ENCODE measurements around the gene KDM5A. TPM values are rescaled to one million over a fixed set of nuclear protein-coding genes. Genes with fewer than 3 reads are reported as not detected.

KDM5A gene
- total and polyA plus RNA-seq, 10 of the 15 experiments (the other 5 are each of a cell fraction or from before 2014, with no cell fraction given) = 9.0 to 59.9 (median 27.7) TPM

DNA sequence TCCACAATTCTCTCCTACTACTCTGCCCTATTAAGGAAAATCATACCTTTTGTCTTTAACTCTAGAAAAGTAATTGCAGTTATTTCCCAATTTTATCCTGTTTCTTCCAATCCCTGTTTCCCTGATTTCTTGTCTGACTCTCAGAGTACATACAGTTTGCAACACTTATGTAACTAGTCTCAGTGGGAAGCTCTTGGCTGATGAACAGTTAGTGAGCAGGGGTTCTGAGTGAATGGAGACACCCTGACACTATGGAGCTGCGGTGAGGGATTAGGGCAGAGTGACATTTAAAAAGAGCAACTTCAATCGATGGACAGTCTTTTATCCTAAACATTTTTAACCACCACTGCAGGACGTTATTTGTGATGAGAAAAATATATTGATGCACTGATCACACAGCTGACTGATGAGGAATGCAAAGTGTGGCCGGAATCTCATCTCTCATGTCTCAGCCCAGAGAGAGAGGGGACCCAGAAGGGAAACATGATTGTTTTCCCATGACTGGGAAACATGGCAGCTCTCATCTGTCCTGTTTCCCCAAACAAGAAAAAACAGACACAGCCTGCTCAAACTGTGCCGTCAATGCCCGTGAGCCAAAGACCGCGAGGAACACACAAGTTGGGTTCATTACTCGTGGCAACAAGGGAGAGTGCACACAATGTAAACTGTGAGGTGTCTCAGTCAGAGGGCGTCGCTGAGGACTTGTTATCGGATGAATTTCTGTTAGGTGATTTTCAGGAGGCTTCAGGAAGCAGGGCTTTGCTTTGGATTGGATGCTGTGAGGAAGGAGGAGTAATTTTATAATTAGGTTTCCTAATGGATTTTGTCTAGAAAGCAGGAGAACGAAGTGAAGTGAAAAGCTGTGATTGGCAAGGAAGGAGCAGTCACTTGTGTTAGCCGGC lies 121.3 kb downstream of the KDM5A start:
- Histone ChIP-seq H3K4me1 (ENCODE audit: control insufficient read depth, insufficient read depth, low read length) (no peaks in the 10 kb centered on the region), H3K4me3 (no peak overlapping the region), H4K20me1 (ENCODE audit: control insufficient read depth, insufficient read depth) (no peaks in the 10 kb centered on the region), H3K36me3 (ENCODE audit: control insufficient read depth in 2 of 2, insufficient read depth in 2 of 2, low read length in 1 of 2) (no peaks in the 10 kb centered on the region), H3K79me2 (ENCODE audit: control insufficient read depth, insufficient read depth, low read length) (no peaks in the 10 kb centered on the region), H3K9me3 (replicated peaks; ENCODE audit: control insufficient read depth, insufficient read depth, low read length) (no peaks in the 10 kb centered on the region), H2AFZ (ENCODE audit: control insufficient read depth, low read depth, low read length) (no peak overlapping the region), H3K27ac (ENCODE audit: control insufficient read depth, insufficient read depth) (no peak overlapping the region), H3K27me3 (replicated peaks in 1 of 2; ENCODE audit: control insufficient read depth in 2 of 2, insufficient read depth in 2 of 2, low read length in 1 of 2) (no peaks in the 10 kb centered on the region), H3K9ac (ENCODE audit: control insufficient read depth, insufficient read depth, low read length) (no peak overlapping the region), H3K4me2 (ENCODE audit: control insufficient read depth, insufficient read depth) (no peak overlapping the region)
- no TSS peak for BruUV-seq (replicated peaks)
- ChIA-PET POLR2A (no interaction called here), SMC1A (ENCODE audit: uncharacterized antibody, unreplicated experiment) (no interaction called here), RAD21 (ENCODE audit: unreplicated experiment) (no interaction called here), CTCF (interaction anchor here (0.9 kb wide), 1 partner anchor 14 kb away, joined by 3 read pairs; no protein-coding TSS in a partner anchor)
- intact Hi-C loops (cut with micrococcal nuclease; ENCODE audit: unreplicated experiment) (loop anchor here (1.0 kb wide), 1 partner anchor 8 kb away; no protein-coding TSS in a partner anchor), in situ Hi-C loops (cut with MboI) (no loop called here)
- FAIRE-seq (no peak), DNase-seq (ENCODE audit: low read depth, low spot score) (no peak), ATAC-seq (no peak)
- WGBS (ENCODE audit: insufficient coverage, insufficient replicate concordance, low lambda C conversion rate, missing lambda C conversion rate) = 75% methylated on average over 14 of the region's 14 CpGs
- TF ChIP-seq, protein P1, sequence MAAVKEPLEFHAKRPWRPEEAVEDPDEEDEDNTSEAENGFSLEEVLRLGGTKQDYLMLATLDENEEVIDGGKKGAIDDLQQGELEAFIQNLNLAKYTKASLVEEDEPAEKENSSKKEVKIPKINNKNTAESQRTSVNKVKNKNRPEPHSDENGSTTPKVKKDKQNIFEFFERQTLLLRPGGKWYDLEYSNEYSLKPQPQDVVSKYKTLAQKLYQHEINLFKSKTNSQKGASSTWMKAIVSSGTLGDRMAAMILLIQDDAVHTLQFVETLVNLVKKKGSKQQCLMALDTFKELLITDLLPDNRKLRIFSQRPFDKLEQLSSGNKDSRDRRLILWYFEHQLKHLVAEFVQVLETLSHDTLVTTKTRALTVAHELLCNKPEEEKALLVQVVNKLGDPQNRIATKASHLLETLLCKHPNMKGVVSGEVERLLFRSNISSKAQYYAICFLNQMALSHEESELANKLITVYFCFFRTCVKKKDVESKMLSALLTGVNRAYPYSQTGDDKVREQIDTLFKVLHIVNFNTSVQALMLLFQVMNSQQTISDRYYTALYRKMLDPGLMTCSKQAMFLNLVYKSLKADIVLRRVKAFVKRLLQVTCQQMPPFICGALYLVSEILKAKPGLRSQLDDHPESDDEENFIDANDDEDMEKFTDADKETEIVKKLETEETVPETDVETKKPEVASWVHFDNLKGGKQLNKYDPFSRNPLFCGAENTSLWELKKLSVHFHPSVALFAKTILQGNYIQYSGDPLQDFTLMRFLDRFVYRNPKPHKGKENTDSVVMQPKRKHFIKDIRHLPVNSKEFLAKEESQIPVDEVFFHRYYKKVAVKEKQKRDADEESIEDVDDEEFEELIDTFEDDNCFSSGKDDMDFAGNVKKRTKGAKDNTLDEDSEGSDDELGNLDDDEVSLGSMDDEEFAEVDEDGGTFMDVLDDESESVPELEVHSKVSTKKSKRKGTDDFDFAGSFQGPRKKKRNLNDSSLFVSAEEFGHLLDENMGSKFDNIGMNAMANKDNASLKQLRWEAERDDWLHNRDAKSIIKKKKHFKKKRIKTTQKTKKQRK (IDR thresholded peaks at IDR 0.05; ENCODE audit: low read depth, low read length) = no peak
- TF ChIP-seq NBN (IDR thresholded peaks at IDR 0.05) = no peak
- TF ChIP-seq NFYA (IDR thresholded peaks at IDR 0.05; ENCODE audit: borderline replicate concordance, low read depth, low read length) = no peak
- no peak for TF ChIP-seq NFIC (IDR thresholded peaks at IDR 0.05; ENCODE audit: low read depth, low read length)
- TF ChIP-seq, protein P2, sequence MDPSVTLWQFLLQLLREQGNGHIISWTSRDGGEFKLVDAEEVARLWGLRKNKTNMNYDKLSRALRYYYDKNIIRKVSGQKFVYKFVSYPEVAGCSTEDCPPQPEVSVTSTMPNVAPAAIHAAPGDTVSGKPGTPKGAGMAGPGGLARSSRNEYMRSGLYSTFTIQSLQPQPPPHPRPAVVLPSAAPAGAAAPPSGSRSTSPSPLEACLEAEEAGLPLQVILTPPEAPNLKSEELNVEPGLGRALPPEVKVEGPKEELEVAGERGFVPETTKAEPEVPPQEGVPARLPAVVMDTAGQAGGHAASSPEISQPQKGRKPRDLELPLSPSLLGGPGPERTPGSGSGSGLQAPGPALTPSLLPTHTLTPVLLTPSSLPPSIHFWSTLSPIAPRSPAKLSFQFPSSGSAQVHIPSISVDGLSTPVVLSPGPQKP (IDR thresholded peaks at IDR 0.05; ENCODE audit: low read depth, low read length) = no peak
- TF ChIP-seq ATF7 (IDR thresholded peaks at IDR 0.05; ENCODE audit: low read depth) = no peak
- TF ChIP-seq SMC3 (IDR thresholded peaks at IDR 0.05; ENCODE audit: borderline replicate concordance, low read length) = no peak
- no peak for TF ChIP-seq ATF2 (IDR thresholded peaks at IDR 0.05; ENCODE audit: low read length)
- TF ChIP-seq HSF1 (IDR thresholded peaks at IDR 0.05; ENCODE audit: low read depth, low read length) = no peak
- TF ChIP-seq NR2F1 (conservative IDR thresholded peaks at IDR 0.05) = no peak
- TF ChIP-seq TAF1 (IDR thresholded peaks at IDR 0.05; ENCODE audit: borderline replicate concordance, low read depth, low read length) = no peak
- TF ChIP-seq FOXM1 (IDR thresholded peaks at IDR 0.05; ENCODE audit: low read depth, low read length) = no peak
- no peak for TF ChIP-seq YY1 (IDR thresholded peaks at IDR 0.05; ENCODE audit: low read depth, low read length)
- TF ChIP-seq POU2F2 (IDR thresholded peaks at IDR 0.05; ENCODE audit: borderline replicate concordance, low read depth, low read length) = no peak
- TF ChIP-seq ETV6 (conservative IDR thresholded peaks at IDR 0.05 in 1 of 2, IDR thresholded peaks at IDR 0.05 in 1 of 2; ENCODE audit: borderline replicate concordance in 1 of 2, low read depth in 1 of 2) = no peak
- TF ChIP-seq MYB (IDR thresholded peaks at IDR 0.05; ENCODE audit: borderline replicate concordance, low read depth, low read length) = no peak
- no peak for TF ChIP-seq ESRRA (IDR thresholded peaks at IDR 0.05; ENCODE audit: low read length)
